AG09319 (cell line): ENCODE data around the gene ZBTB7C.
A peak's percentile ranks its signal among the peaks of the same experiment; 100 is the strongest.

Experiments used
- DNase-seq: peaks from one replicate; pipeline ENCODE4 v3.0.0-alpha.2; 2010; ENCODE audit warnings: low read depth; ENCODE audit errors: extremely low read depth
- TF ChIP-seq, protein P1 (sequence below): IDR thresholded peaks from 2 replicates; pipeline ENCODE4 v1.5.1; 2011; ENCODE audit warnings: low read depth, mild to moderate bottlenecking, inconsistent platforms, low read length, moderate library complexity

The ZBTB7C gene

GRCh38 chr18:48408727-48409590 lies at the start of gene ZBTB7C:
Gene ZBTB7C, minus strand, starts transcription at chr18:48409383.
- DNase-seq, result no peak
- TF ChIP-seq, protein P1, sequence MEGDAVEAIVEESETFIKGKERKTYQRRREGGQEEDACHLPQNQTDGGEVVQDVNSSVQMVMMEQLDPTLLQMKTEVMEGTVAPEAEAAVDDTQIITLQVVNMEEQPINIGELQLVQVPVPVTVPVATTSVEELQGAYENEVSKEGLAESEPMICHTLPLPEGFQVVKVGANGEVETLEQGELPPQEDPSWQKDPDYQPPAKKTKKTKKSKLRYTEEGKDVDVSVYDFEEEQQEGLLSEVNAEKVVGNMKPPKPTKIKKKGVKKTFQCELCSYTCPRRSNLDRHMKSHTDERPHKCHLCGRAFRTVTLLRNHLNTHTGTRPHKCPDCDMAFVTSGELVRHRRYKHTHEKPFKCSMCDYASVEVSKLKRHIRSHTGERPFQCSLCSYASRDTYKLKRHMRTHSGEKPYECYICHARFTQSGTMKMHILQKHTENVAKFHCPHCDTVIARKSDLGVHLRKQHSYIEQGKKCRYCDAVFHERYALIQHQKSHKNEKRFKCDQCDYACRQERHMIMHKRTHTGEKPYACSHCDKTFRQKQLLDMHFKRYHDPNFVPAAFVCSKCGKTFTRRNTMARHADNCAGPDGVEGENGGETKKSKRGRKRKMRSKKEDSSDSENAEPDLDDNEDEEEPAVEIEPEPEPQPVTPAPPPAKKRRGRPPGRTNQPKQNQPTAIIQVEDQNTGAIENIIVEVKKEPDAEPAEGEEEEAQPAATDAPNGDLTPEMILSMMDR, result no peak

DNA sequence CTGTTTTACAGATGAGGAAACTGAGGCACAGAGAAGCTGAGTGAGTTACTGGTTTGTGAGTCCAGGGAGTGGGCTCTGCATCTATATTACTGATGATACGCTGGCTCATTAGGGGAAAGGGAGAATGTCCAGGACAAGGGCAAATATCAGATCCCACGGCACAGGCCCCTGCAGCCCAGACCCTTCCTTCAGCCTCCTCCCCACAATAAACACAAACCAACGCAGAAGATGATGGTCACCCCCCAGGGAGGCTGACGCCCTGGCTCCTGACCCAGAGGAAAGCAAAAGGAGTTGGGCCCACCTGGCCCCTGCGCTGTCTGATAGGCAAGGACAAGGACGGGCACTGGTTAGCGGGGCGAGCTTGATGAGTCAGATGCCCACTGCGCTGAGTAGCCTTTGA lies 47.7 kb upstream of the ZBTB7C start:
- TF ChIP-seq, protein P1, result no peak
- no peak for DNase-seq

GRCh38 chr18:48455555-48456478 lies 46.6 kb upstream of the ZBTB7C start:
- TF ChIP-seq, protein P1, result no peak
- DNase-seq, result peak; percentile 45

DNA sequence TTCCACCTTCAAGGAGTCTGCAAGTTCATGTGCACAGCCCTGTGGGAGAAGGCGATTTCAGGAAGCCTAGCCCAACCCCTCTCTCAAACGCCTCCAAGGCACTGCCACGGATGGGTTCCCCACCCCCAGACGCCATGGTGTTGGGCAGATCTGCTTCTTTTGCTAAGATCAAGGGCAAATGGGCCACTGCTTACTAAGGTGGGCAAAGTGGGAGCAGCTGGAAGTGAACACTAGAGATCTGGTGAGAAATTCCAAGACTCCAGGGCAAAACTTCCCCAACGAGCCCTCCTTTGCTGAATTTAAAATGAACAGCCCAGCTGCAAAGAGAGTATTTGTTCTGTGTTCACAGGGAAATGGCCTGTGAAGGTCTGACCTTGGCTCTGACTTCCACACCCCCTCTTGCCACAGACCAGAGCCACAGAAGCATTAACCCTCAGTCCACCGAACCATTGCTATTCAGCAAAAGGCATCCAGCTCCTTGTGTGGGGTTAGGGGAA lies 45.1 kb upstream of the ZBTB7C start:
- DNase-seq, result no peak
- TF ChIP-seq, protein P1, result no peak

DNA sequence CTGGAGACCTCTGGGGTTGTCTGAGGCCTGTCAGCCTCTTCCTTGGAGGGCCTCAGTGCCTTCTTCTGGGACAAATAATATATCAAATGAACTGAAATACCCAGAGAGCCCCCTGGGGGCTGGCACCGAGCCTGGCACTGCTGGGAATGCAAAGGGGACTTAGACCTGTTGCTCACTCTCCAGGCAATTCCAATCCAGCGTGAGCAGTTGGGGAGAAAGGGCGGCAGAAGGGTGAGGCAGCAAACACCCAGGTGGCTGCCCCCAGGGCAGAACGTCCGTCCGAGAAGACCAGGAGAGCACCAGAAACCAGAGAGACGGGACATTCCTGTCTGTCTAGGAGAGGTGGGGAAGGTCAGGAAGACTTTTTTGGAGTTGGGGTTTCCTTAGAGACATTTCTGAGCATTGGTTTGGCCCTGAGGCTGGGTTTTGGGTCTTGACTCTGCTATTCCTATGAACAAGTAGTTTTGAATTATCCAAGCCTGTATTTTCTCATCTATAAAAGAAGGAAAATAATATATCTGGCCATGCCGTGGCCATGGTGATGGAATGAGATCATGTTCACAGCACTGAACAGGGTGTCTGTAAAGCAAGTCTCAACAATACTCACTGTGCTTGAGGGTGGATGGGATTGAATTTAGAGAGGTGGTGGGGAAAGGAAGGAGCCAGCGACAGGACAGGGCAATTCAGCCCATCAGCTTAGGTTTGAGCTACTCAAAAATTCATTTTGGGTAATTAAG lies 44.3 kb upstream of the ZBTB7C start:
- DNase-seq, result no peak
- TF ChIP-seq, protein P1, result no peak

DNA sequence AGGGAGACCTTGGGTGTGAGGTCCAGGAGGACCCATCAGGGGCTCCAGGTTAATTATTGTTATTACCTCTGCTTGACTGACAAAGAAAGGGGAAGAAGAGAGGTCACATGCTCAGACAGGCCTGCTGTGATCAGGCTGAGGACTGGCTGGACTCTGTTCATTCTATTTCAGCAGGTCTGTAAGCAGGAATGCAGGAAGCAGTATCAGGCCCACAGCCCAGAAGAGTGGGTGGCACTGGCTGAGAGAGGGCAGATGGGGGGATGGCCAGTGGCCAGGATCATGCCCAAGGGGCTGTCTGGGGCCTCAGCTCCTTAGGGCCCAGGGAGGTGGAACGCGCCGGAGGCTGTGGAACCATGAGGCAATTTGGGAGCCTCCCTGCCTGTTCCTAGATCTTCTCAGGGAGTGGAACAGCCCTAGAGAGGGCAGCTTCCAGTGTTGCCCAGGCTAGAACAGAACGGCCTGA lies 43.7 kb upstream of the ZBTB7C start:
- DNase-seq, result no peak
- TF ChIP-seq, protein P1, result no peak
